Loucy (cell line): ENCODE measurements around the gene AQP7.

ENCODE experiments used
- EZH2phosphoT487 ChIP-seq: fragments of 200-600 bp; IDR thresholded peaks from 2 replicates; pipeline ENCODE4 v1.6.1; 2018; ENCODE audit warnings: antibody characterized with exemption, mild to moderate bottlenecking, moderate library complexity, borderline replicate concordance
- TF ChIP-seq, protein P1 (sequence below): fragments of 200-600 bp; sonication (generic); conservative IDR thresholded peaks from 2 replicates; pipeline ENCODE4 v1.5.1; 2014; ENCODE audit warnings: mild to moderate bottlenecking, antibody characterized with exemption, low read length

- TF ChIP-seq, protein P1, sequence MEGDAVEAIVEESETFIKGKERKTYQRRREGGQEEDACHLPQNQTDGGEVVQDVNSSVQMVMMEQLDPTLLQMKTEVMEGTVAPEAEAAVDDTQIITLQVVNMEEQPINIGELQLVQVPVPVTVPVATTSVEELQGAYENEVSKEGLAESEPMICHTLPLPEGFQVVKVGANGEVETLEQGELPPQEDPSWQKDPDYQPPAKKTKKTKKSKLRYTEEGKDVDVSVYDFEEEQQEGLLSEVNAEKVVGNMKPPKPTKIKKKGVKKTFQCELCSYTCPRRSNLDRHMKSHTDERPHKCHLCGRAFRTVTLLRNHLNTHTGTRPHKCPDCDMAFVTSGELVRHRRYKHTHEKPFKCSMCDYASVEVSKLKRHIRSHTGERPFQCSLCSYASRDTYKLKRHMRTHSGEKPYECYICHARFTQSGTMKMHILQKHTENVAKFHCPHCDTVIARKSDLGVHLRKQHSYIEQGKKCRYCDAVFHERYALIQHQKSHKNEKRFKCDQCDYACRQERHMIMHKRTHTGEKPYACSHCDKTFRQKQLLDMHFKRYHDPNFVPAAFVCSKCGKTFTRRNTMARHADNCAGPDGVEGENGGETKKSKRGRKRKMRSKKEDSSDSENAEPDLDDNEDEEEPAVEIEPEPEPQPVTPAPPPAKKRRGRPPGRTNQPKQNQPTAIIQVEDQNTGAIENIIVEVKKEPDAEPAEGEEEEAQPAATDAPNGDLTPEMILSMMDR: no peak
- TF ChIP-seq EZH2phosphoT487: no peak
Measured at GRCh38 chr9:33344145-33344544, 58.2 kb downstream of the AQP7 start.
